IMR-90 (cell line): ENCODE measurements around the gene ERBB4. TPM values are rescaled to one million over a fixed set of nuclear protein-coding genes. Genes with fewer than 3 reads are reported as not detected.

Source experiments
- ATAC-seq: fragments of 200-7000 bp; cut with Tn5 transposase; 2 replicates; pipeline ENCODE4 v1.9.1; 2020; ENCODE audit warnings: low read depth, mild to moderate bottlenecking, moderate library complexity
- BruUV-seq: library from RNA; stranded (reverse); fragments of 400-500 nt; replicated peaks from 2 replicates; lab custom pipeline; 2021; lab: Mats Ljungman, UMichigan
- CTCF ChIA-PET: fragments of 300-600 bp; formaldehyde crosslinking; extraction: SDS; loops from one replicate; lab custom pipeline; 2021; ENCODE audit warnings: antibody characterized with exemption; lab: Yijun Ruan, JAX
- POLR2A ChIA-PET: fragments of 300-600 bp; sonication (Branson Sonifier 250); formaldehyde crosslinking; loops from one replicate; lab custom pipeline; 2022; ENCODE audit warnings: antibody characterized with exemption; ENCODE audit not compliant: unreplicated experiment; lab: Charles Lee
- DNase-seq: peaks from one replicate; pipeline ENCODE4 v3.0.0; 2013
- H2AFZ ChIP-seq: replicated peaks from 2 replicates; pipeline ENCODE3; 2013; ENCODE audit warnings: low read length, mild to moderate bottlenecking; ENCODE audit not compliant: poor library complexity
- H2AK5ac ChIP-seq: 2 replicates; pipeline ENCODE4 v1.6.1; 2013; ENCODE audit warnings: low read depth, low read length, inconsistent platforms
- H2AK9ac ChIP-seq: replicated peaks from 2 replicates; pipeline ENCODE3; 2013; ENCODE audit warnings: mild to moderate bottlenecking, low read depth, low read length, moderate library complexity; ENCODE audit not compliant: poor library complexity
- H2BK120ac ChIP-seq: 2 replicates; pipeline ENCODE4 v1.6.1; 2013; ENCODE audit warnings: low read depth, low read length, inconsistent platforms
- H2BK15ac ChIP-seq: 3 replicates; pipeline ENCODE4 v1.6.1; 2013; ENCODE audit warnings: low read depth, low read length, inconsistent platforms
- H2BK20ac ChIP-seq: 2 replicates; pipeline ENCODE4 v1.6.1; 2013; ENCODE audit warnings: low read depth, mild to moderate bottlenecking, inconsistent platforms, low read length, moderate library complexity
- H2BK5ac ChIP-seq: 2 replicates; pipeline ENCODE4 v1.6.1; 2013; ENCODE audit warnings: mild to moderate bottlenecking, low read depth, low read length, inconsistent platforms; ENCODE audit not compliant: poor library complexity, severe bottlenecking
- H3K14ac ChIP-seq: replicated peaks from 2 replicates; pipeline ENCODE4 v1.6.1; 2013; ENCODE audit warnings: low read depth, low read length, inconsistent platforms
- H3K18ac ChIP-seq: 2 replicates; pipeline ENCODE4 v1.6.1; 2013; ENCODE audit warnings: low read depth, low read length, control low read depth
- H3K23ac ChIP-seq: 2 replicates; pipeline ENCODE4 v1.6.1; 2013; ENCODE audit warnings: low read depth, low read length, inconsistent platforms
- H3K27ac ChIP-seq: 2 replicates; pipeline ENCODE4 v1.5.1; 2013; ENCODE audit warnings: mild to moderate bottlenecking, control low read depth, low read length; ENCODE audit not compliant: insufficient read depth
- H3K27me3 ChIP-seq: 2 replicates; pipeline ENCODE4 v1.6.1; 2013; ENCODE audit warnings: low read length; ENCODE audit not compliant: control insufficient read depth, insufficient read depth
- H3K36me3 ChIP-seq: 2 replicates; pipeline ENCODE4 v1.6.1; 2013; ENCODE audit warnings: low read length, mixed read lengths; ENCODE audit not compliant: control insufficient read depth, insufficient read depth
- H3K4ac ChIP-seq: 2 replicates; pipeline ENCODE4 v1.6.1; 2013; ENCODE audit warnings: low read depth, low read length, inconsistent platforms
- H3K4me1 ChIP-seq: 2 replicates; pipeline ENCODE4 v1.6.1; 2013; ENCODE audit warnings: low read length, mixed read lengths; ENCODE audit not compliant: control insufficient read depth, insufficient read depth
- H3K4me2 ChIP-seq: 2 replicates; pipeline ENCODE4 v1.6.1; 2013; ENCODE audit warnings: low read depth, mild to moderate bottlenecking, control low read depth, low read length, moderate library complexity
- H3K4me3 ChIP-seq: 2 replicates; pipeline ENCODE4 v1.5.1; 2013; ENCODE audit warnings: low read depth, mild to moderate bottlenecking, control low read depth, low read length, moderate library complexity; ENCODE audit not compliant: insufficient read depth
- H3K56ac ChIP-seq: 2 replicates; pipeline ENCODE4 v1.6.1; 2013; ENCODE audit warnings: low read length, inconsistent platforms; ENCODE audit not compliant: insufficient read depth; ENCODE audit errors: extremely low read depth
- H3K79me1 ChIP-seq, 2 experiments: 2 replicates each; pipeline ENCODE4 v1.6.1; 2013; ENCODE audit warnings: low read length in 2 of 2, inconsistent platforms in 1 of 2, low read depth in 1 of 2
- H3K9ac ChIP-seq: 2 replicates; pipeline ENCODE4 v1.6.1; 2013; ENCODE audit warnings: low read depth, low read length, control low read depth
- H3K9me1 ChIP-seq: 2 replicates; pipeline ENCODE4 v1.6.1; 2013; ENCODE audit warnings: low read length, inconsistent platforms; ENCODE audit not compliant: insufficient read depth
- H3K9me3 ChIP-seq: 2 replicates; pipeline ENCODE4 v1.6.1; 2013; ENCODE audit warnings: low read length; ENCODE audit not compliant: control insufficient read depth, insufficient read depth
- H4K20me1 ChIP-seq: 2 replicates; pipeline ENCODE4 v1.6.1; 2013; ENCODE audit warnings: low read length, inconsistent platforms; ENCODE audit not compliant: insufficient read depth
- H4K5ac ChIP-seq: 2 replicates; pipeline ENCODE4 v1.6.1; 2013; ENCODE audit warnings: mild to moderate bottlenecking, low read depth, low read length, control low read depth
- H4K8ac ChIP-seq, 2 experiments: 2 replicates each; pipeline ENCODE4 v1.6.1; 2013; ENCODE audit warnings: low read depth in 2 of 2, low read length in 2 of 2, control low read depth in 1 of 2, inconsistent platforms in 1 of 2
- H4K91ac ChIP-seq: 2 replicates; pipeline ENCODE4 v1.6.1; 2013; ENCODE audit warnings: low read depth, low read length, inconsistent platforms; ENCODE audit not compliant: insufficient read depth
- BHLHE40 ChIP-seq: fragments of 150-350 bp; IDR thresholded peaks from 2 replicates; pipeline ENCODE4 v1.6.1; 2016; ENCODE audit warnings: mild to moderate bottlenecking, low read depth, low read length
- CEBPB ChIP-seq: IDR thresholded peaks from 2 replicates; pipeline ENCODE4 v1.6.1; 2012; ENCODE audit warnings: low read depth, low read length, improper control_type of control experiment
- FOS ChIP-seq: fragments of 150-350 bp; IDR thresholded peaks from 2 replicates; pipeline ENCODE4 v1.6.1; 2016; ENCODE audit warnings: low read depth, low read length
- MAFK ChIP-seq: IDR thresholded peaks from 2 replicates; pipeline ENCODE4 v1.6.1; 2012; ENCODE audit warnings: low read depth, low read length, improper control_type of control experiment
- MAZ ChIP-seq: IDR thresholded peaks from 2 replicates; pipeline ENCODE4 v1.6.1; 2012; ENCODE audit warnings: low read depth, mild to moderate bottlenecking, low read length, improper control_type of control experiment, moderate library complexity, borderline replicate concordance
- NFE2L2 ChIP-seq: fragments of 150-350 bp; IDR thresholded peaks from 2 replicates; pipeline ENCODE4 v1.6.1; 2016; ENCODE audit warnings: low read depth, mild to moderate bottlenecking, low read length
- POLR2A ChIP-seq: IDR thresholded peaks from 2 replicates; pipeline ENCODE4 v1.6.1; 2012; ENCODE audit warnings: mild to moderate bottlenecking, low read depth, low read length
- RAD21 ChIP-seq: IDR thresholded peaks from 2 replicates; pipeline ENCODE4 v1.6.1; 2012; ENCODE audit warnings: low read length, improper control_type of control experiment
- RFX5 ChIP-seq: IDR thresholded peaks from 2 replicates; pipeline ENCODE4 v1.8.0; 2012; ENCODE audit warnings: low read depth, mild to moderate bottlenecking, low read length, moderate library complexity
- SMC3 ChIP-seq: fragments of 150-350 bp; IDR thresholded peaks from 2 replicates; pipeline ENCODE4 v1.6.1; 2016; ENCODE audit warnings: low read depth, mild to moderate bottlenecking, antibody characterized with exemption, low read length, moderate library complexity
- WGBS, 2 experiments: methylation state at CpG; one replicate each; pipeline versions ENCODE4 v1.1.5 to v1.1.7; 2013; ENCODE audit warnings: missing lambda C conversion rate in 2 of 2; ENCODE audit not compliant: insufficient read length in 1 of 2; ENCODE audit errors: extremely low coverage in 2 of 2; 5-methylcytosine and 5-hydroxymethylcytosine counted together
- dilution Hi-C: fragments of 300-500 bp; cut with HindIII; formaldehyde crosslinking; loops from one replicate; pipeline ENCODE4 v1.14.3; 2018; ENCODE audit warnings: low sequenced_read_pairs; ENCODE audit not compliant: unreplicated experiment
- in situ Hi-C: fragments of 300-500 bp; cut with MboI; formaldehyde crosslinking; loops from 3 replicates; pipeline ENCODE4 v1.14.3; 2019; ENCODE audit warnings: low sequenced_read_pairs, inconsistent platforms, mixed read lengths
- intact Hi-C: fragments of 100-400 bp; cut with micrococcal nuclease; formaldehyde crosslinking; loops from 2 replicates; pipeline ENCODE4 v1.10.0; 2022
- polyA plus RNA-seq, 3 experiments: library from polyadenylated mRNA; depleted of rRNA; stranded (reverse); fragments of >200 nt; gene quantifications; 2 replicates each; pipeline ENCODE4 v1.2.3, GENCODE V29; 2012; ENCODE audit warnings: low replicate concordance in 1 of 3
- total RNA-seq: library from RNA; depleted of rRNA; stranded (reverse); fragments of >200 nt; gene quantifications from 2 replicates; pipeline ENCODE4 v1.2.3, GENCODE V29; 2012
- TF ChIP-seq, protein P1 (sequence below): fragments of 150-350 bp; IDR thresholded peaks from 2 replicates; pipeline ENCODE4 v1.6.1; 2017; ENCODE audit warnings: mild to moderate bottlenecking, antibody characterized with exemption, low read length, low read depth

ERBB4 gene
- total and polyA plus RNA-seq, 2 of the 4 experiments (the other 2 are of a cell fraction) = not detected

DNA sequence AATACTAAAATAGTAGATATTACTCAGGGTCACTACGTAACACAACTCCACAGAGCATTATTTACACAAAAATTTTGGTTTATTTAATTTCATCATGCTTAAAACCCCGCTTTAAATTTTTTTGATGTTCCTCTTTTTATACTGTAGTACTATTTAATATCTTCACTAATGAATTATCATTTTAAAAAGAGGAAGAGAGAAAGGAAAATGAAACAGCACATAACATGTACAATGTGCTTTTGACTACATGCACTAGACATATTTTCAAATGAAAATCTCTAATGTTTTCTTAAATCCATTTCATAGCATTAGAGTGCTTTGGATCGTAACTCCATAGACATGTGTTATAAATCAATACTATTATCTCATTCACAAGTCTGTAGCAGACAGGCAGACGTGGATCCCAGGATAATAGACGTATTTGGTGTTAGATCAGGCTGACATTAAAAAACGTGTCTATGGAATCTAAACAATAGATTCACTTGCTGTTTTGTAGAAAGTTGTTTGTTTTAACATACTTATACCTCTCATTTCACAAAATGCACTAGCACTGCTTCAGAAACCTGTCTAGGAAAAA, 1085.2 kb downstream of the ERBB4 start:
- POLR2A ChIA-PET = interaction anchor here (0.5 kb wide), 1 partner anchor 12 kb away, joined by 6 read pairs; no protein-coding TSS in a partner anchor
- Histone ChIP-seq H3K4ac (no peak overlapping the region), H3K23ac (no peak overlapping the region), H3K4me3 (no peak overlapping the region), H4K5ac (no peak overlapping the region), H3K9me1 (no peaks in the 10 kb centered on the region), H3K79me1 (no peaks in the 10 kb centered on the region), H3K56ac (no peak overlapping the region), H2BK5ac (no peak overlapping the region), H3K27me3 (no peaks in the 10 kb centered on the region), H3K14ac (no peak overlapping the region), H2AK5ac (no peak overlapping the region), H3K18ac (no peak overlapping the region), H2BK120ac (no peak overlapping the region), H4K20me1 (no peaks in the 10 kb centered on the region), H3K4me1 (no peaks in the 10 kb centered on the region), H4K8ac (no peak overlapping the region), H3K36me3 (no peaks in the 10 kb centered on the region), H2AFZ (no peak overlapping the region), H3K9ac (no peak overlapping the region), H2BK15ac (no peak overlapping the region), H2BK20ac (no peak overlapping the region), H4K91ac (no peak overlapping the region), H3K27ac (no peak overlapping the region), H3K9me3 (peaks cover 2% of the 10 kb centered on the region; the same call in 1 of the 2 replicates), H2AK9ac (no peak overlapping the region), H3K4me2 (no peak overlapping the region)
- intact Hi-C loops (no loop called here), in situ Hi-C loops (no loop called here), dilution Hi-C loops (no loop called here)
- no TSS peak for BruUV-seq
- TF ChIP-seq NFE2L2 (no peak), MAFK (no peak), SMC3 (no peak), FOS (no peak), RFX5 (no peak), MAZ (no peak), RAD21 (no peak), BHLHE40 (no peak), CEBPB (no peak), POLR2A (no peak)
- TF ChIP-seq, protein P1, sequence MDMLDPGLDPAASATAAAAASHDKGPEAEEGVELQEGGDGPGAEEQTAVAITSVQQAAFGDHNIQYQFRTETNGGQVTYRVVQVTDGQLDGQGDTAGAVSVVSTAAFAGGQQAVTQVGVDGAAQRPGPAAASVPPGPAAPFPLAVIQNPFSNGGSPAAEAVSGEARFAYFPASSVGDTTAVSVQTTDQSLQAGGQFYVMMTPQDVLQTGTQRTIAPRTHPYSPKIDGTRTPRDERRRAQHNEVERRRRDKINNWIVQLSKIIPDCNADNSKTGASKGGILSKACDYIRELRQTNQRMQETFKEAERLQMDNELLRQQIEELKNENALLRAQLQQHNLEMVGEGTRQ = no peak
- no CpG with 5 or more reads among the region's 6 CpGs for WGBS, 2 experiments
- CTCF ChIA-PET = interaction anchor here (0.5 to 1.5 kb wide), 3 partner anchors 75 to 1114 kb away, joined by 3 to 4 read pairs (median 3); no protein-coding TSS in a partner anchor
- ATAC-seq (no peak), DNase-seq (no peak)
